Spleen (tissue), 11 donors: Measurements from ENCODE around the gene ZNF682. TPM values are rescaled to one million over a fixed set of nuclear protein-coding genes. Genes with fewer than 3 reads are reported as not detected.
A peak's percentile ranks its signal among the peaks of the same experiment; 100 is the strongest.
"Not testable (repeated sequence)": the region's sequence is repeated elsewhere in the genome, so short reads cannot be mapped to it uniquely, and the experiment has no call there.

Experiments used
- DNase-seq: peaks from one replicate; pipeline ENCODE4 v3.0.0-alpha.2; 2020
- H3K27ac ChIP-seq, 8 donors: fragments of 200-600 bp; sonication (generic) in 7 of 8; 1 replicate in 4 of 8; 2 replicates in 4 of 8; pipeline versions ENCODE4 v1.5.0 to v1.8.0; 2016 to 2021; ENCODE audit warnings: inconsistent platforms in 4 of 8, mild to moderate bottlenecking in 4 of 8, moderate library complexity in 1 of 8
- H3K27me3 ChIP-seq, 7 donors: fragments of 200-600 bp; sonication (generic) in 6 of 7; replicated peaks in 1 of 7; 1 replicate in 4 of 7; 2 replicates in 3 of 7; pipeline versions ENCODE4 v1.5.0 to v1.8.0; 2016 to 2021; ENCODE audit warnings: inconsistent platforms in 3 of 7, mild to moderate bottlenecking in 1 of 7
- H3K36me3 ChIP-seq, 6 donors: fragments of 200-600 bp; sonication (generic) in 5 of 6; 1 replicate in 4 of 6; 2 replicates in 2 of 6; pipeline versions ENCODE4 v1.5.0 to v1.8.0; 2016 to 2021; ENCODE audit warnings: inconsistent platforms in 2 of 6
- H3K4me1 ChIP-seq, 6 donors: fragments of 200-600 bp; sonication (generic) in 5 of 6; 1 replicate in 3 of 6; 2 replicates in 3 of 6; pipeline versions ENCODE4 v1.5.0 to v1.8.0; 2016 to 2021; ENCODE audit warnings: inconsistent platforms in 3 of 6
- H3K4me3 ChIP-seq, 8 donors: fragments of 200-600 bp; sonication (generic) in 7 of 8; 1 replicate in 4 of 8; 2 replicates in 4 of 8; pipeline versions ENCODE4 v1.5.0 to v1.8.0; 2016 to 2021; ENCODE audit warnings: inconsistent platforms in 4 of 8, mild to moderate bottlenecking in 4 of 8, moderate library complexity in 2 of 8
- H3K9me3 ChIP-seq, 8 donors: fragments of 200-600 bp; sonication (generic) in 7 of 8; 1 replicate in 4 of 8; 2 replicates in 4 of 8; pipeline versions ENCODE4 v1.5.0 to v1.8.0; 2016 to 2021; ENCODE audit warnings: inconsistent platforms in 4 of 8
- CTCF ChIP-seq, 11 experiments: fragments of 200-600 bp in 7 of 11; fragments of 450-650 bp in 4 of 11; sonication (generic) in 4 of 11; IDR thresholded peaks in 8 of 11; conservative IDR thresholded peaks in 3 of 11; 1 replicate in 7 of 11; 2 replicates in 4 of 11; pipeline versions ENCODE4 v1.4.0 to v1.8.0; 2016 to 2021; ENCODE audit warnings: antibody characterized with exemption in 11 of 11, inconsistent platforms in 4 of 11, mild to moderate bottlenecking in 1 of 11
- POLR2A ChIP-seq, 3 donors: fragments of 450-650 bp; IDR thresholded peaks; one replicate each; pipeline ENCODE4 v1.5.1; 2017; ENCODE audit warnings: antibody characterized with exemption in 3 of 3, mild to moderate bottlenecking in 1 of 3
- POLR2AphosphoS5 ChIP-seq, 3 donors: sonication (generic); formaldehyde crosslinking; IDR thresholded peaks; one replicate each; pipeline ENCODE4 v1.5.1; 2017; ENCODE audit warnings: antibody characterized with exemption in 3 of 3
- WGBS, 5 donors: extraction: QIAGEN DNeasy Blood & Tissue Kit in 3 of 5; methylation state at CpG; one replicate each; pipeline versions ENCODE4 v1.1.5 to v1.1.7; 2013 to 2018; 5-methylcytosine and 5-hydroxymethylcytosine counted together
- intact Hi-C: fragments of 100-400 bp; cut with DNase I; formaldehyde crosslinking; loops from one replicate; pipeline ENCODE4 v1.15.0; 2023; ENCODE audit warnings: low total_unique reads
- polyA plus RNA-seq, 3 donors: library from polyadenylated mRNA; stranded (reverse); fragments of 200-250 nt; gene quantifications; one replicate each; pipeline ENCODE4 v1.2.1, GENCODE V29; 2013
- total RNA-seq, 7 donors: library from RNA; depleted of rRNA in 3 of 7; stranded (reverse); fragments of >200 nt in 3 of 7; fragmentation: NEBNext Ultra II Directional in 4 of 7; extraction: Animal tissue kit (Norgen Biotek cat#: 25700) in 4 of 7; gene quantifications; one replicate each; pipeline versions ENCODE4 v1.1.0 to v1.2.1, GENCODE V29; 2016 to 2021
- donor health status: healthy with polysubstance abuse.
- donor health status: DM: no; HTN: no; CAD: no; lungs with moderate emphysema.
- donor health status: DM: no; HTN: no; CAD: no.
- donor health status: Bipolar disorder and iron deficiency.
- donor health status: healthy.
- donor health status: DM: no; HTN: no; CAD: no.
- donor health status: DM: yes; HTN: yes; CAD: no.

ZNF682 gene
- total and polyA plus RNA-seq, 10 donors: 3.7 to 14.2 (median 7.2) TPM

- H3K27me3 ChIP-seq: no peaks in the 10 kb centered on the region
- H3K9me3 ChIP-seq: no peaks in the 10 kb centered on the region
- TF ChIP-seq POLR2A (IDR thresholded peaks at IDR 0.05): no peak
- no peak for TF ChIP-seq POLR2AphosphoS5 (IDR thresholded peaks at IDR 0.05)
- no peak for TF ChIP-seq CTCF (IDR thresholded peaks at IDR 0.05 in 8 of 11, conservative IDR thresholded peaks at IDR 0.05 in 3 of 11)
- H3K27ac ChIP-seq: no peak overlapping the region
- H3K4me1 ChIP-seq: no peaks in the 10 kb centered on the region
- H3K36me3 ChIP-seq: peaks cover 0 to 48% (median 5%) of the 10 kb centered on the region in 6 donors
- no peak overlapping the region for H3K4me3 ChIP-seq
- 96 to 98% (median 97%) methylated on average over 6 of the region's 6 CpGs for WGBS, 5 donors
- DNase-seq: no peak
- intact Hi-C loops: no loop called here
Observed at GRCh38 chr19:20028611-20029010, 10.7 kb downstream of the ZNF682 start.

GRCh38 chr19:20005741-20006140 lies 33.6 kb downstream of the ZNF682 start:
- Histone ChIP-seq H3K27me3 (no peaks in the 10 kb centered on the region), H3K27ac (no peak overlapping the region), H3K4me1 (no peaks in the 10 kb centered on the region), H3K4me3 (no peak overlapping the region), H3K36me3 (peaks cover 0 to 56% (median 25%) of the 10 kb centered on the region in 6 donors), H3K9me3 (peaks cover 5 to 100% (median 98%) of the 10 kb centered on the region in 8 donors)
- TF ChIP-seq CTCF (IDR thresholded peaks at IDR 0.05 in 8 of 11, conservative IDR thresholded peaks at IDR 0.05 in 3 of 11) (no peak), POLR2AphosphoS5 (IDR thresholded peaks at IDR 0.05) (no peak), POLR2A (IDR thresholded peaks at IDR 0.05) (no peak)
- intact Hi-C loops: no loop called here
- WGBS, 5 donors: 93 to 98% (median 97%) methylated on average over 2 of the region's 2 CpGs
- no peak for DNase-seq

- intact Hi-C loops: no loop called here
- Histone ChIP-seq H3K4me3 (no peak overlapping the region), H3K4me1 (no peaks in the 10 kb centered on the region), H3K27me3 (no peaks in the 10 kb centered on the region), H3K36me3 (no peaks in the 10 kb centered on the region), H3K27ac (no peak overlapping the region), H3K9me3 (peaks cover 0 to 60% (median 37%) of the 10 kb centered on the region in 8 donors)
- peak; percentile 55 to 93 (median 78) for TF ChIP-seq CTCF (IDR thresholded peaks at IDR 0.05 in 8 of 11, conservative IDR thresholded peaks at IDR 0.05 in 3 of 11)
- no peak for TF ChIP-seq POLR2A (IDR thresholded peaks at IDR 0.05)
- no peak for DNase-seq
- WGBS, 5 donors: 35 to 57% (median 54%) methylated on average over 7 of the region's 7 CpGs
Observed at GRCh38 chr19:19997656-19998268, 41.5 kb downstream of the ZNF682 start.

- peaks cover 0 to 63% (median 41%) of the 10 kb centered on the region in 8 donors for H3K9me3 ChIP-seq
- WGBS, 5 donors: 78 to 93% (median 88%) methylated on average over 4 of the region's 4 CpGs
- DNase-seq: no peak
- no peak overlapping the region for H3K4me3 ChIP-seq
- no peak overlapping the region for H3K27ac ChIP-seq
- no peaks in the 10 kb centered on the region for H3K36me3 ChIP-seq
- TF ChIP-seq POLR2AphosphoS5 (IDR thresholded peaks at IDR 0.05) (no peak), POLR2A (IDR thresholded peaks at IDR 0.05) (no peak), CTCF (IDR thresholded peaks at IDR 0.05 in 8 of 11, conservative IDR thresholded peaks at IDR 0.05 in 3 of 11) (no peak)
- intact Hi-C loops: no loop called here
- H3K4me1 ChIP-seq: no peaks in the 10 kb centered on the region
- H3K27me3 ChIP-seq: no peaks in the 10 kb centered on the region
Observed at GRCh38 chr19:19966862-19967261, 72.4 kb downstream of the ZNF682 start.

DNA sequence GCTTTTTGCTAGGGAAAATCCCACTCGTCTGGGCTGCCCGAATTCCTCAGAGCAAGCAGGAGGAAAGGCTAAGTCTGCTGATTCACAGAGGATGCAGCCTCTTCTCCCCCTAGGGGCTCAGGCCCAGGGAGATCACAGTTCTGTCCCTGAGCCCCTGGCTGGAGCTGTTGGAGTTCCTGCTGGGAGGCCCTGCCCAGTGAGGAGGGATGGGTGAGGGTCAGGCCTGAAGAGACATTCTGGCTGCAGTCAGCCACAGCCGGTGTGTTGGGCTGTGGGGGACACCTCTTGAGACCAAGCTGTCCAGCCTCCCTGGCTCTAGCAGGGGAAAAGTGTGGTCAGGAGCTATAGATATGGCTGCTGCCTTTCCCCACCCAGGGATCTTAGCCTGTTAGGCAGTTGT lies 73.2 kb downstream of the ZNF682 start:
- not testable (repeated sequence) for DNase-seq

More for the DNA sequence above, 73.2 kb downstream of the ZNF682 start:
- H3K27me3 ChIP-seq, intact Hi-C loops, H3K4me1 ChIP-seq, H3K36me3 ChIP-seq, H3K4me3 ChIP-seq: not testable (repeated sequence)
- WGBS, 5 donors: 80 to 97% (median 93%) methylated on average over 3 of the region's 3 CpGs
- peaks cover 0 to 62% (median 41%) of the 10 kb centered on the region in 8 donors for H3K9me3 ChIP-seq
- peak overlapping the region in 2 of 8 donors; percentile 40 to 60 for H3K27ac ChIP-seq
